Measurements from ENCODE around the gene PCDHB15.

Gene PCDHB15

DNA sequence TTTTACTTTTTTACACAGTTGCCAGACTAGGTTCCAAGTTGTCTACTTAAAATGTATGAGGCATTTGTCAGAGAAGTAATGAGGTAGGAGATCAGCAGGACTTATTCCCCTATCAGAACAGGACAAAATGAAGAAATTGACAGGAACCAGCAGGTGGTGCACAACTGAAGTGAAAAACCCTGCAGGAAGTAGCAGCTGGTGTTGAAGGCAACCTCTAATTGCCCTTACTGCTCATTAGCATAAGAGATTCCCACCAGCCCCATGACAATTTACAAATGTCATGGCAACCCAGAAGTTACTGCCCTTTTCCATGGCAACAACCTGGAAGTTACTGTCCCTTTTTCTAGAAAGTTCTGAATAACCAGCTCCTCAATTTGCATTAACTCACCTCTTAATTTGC lies 5.4 kb downstream of the PCDHB15 start:
- DNase-seq = no peak

DNA sequence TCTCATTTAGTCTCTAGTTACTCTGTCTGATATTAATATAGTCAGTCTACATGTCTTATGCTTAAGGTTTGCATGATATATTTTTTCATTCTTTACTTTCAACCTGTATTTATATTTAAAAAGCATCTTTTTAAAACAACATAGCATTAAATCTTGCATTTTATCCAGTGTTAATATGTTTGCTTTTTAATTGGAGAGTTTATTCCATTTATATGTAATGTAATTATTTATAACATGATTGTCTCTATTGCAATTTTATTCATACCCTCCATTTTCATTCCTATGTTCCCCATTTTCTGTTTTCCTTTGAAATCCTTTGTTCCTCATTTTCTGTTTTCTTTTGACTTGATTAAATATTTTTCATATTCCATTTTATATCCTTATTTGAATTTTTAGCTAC lies 13.3 kb downstream of the PCDHB15 start:
- no peak for DNase-seq

DNA sequence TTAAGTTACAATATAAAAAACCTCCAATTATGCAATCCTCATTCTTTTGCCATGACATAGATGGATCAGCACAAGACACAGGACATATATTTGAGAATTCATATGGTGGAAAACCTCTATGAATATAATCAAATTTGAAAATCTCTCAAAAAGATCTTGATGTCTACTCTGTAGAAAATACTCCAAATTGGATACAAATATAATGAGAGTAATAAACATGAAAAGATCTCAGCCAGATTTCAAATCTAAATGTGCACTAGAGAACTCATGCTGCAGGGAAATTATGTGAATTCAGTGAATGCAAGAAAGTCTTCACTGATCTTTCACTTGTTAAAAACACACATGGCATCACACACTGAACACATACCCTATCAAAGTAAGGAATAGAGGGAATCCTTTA lies 13.8 kb downstream of the PCDHB15 start:
- no peak for DNase-seq

DNA sequence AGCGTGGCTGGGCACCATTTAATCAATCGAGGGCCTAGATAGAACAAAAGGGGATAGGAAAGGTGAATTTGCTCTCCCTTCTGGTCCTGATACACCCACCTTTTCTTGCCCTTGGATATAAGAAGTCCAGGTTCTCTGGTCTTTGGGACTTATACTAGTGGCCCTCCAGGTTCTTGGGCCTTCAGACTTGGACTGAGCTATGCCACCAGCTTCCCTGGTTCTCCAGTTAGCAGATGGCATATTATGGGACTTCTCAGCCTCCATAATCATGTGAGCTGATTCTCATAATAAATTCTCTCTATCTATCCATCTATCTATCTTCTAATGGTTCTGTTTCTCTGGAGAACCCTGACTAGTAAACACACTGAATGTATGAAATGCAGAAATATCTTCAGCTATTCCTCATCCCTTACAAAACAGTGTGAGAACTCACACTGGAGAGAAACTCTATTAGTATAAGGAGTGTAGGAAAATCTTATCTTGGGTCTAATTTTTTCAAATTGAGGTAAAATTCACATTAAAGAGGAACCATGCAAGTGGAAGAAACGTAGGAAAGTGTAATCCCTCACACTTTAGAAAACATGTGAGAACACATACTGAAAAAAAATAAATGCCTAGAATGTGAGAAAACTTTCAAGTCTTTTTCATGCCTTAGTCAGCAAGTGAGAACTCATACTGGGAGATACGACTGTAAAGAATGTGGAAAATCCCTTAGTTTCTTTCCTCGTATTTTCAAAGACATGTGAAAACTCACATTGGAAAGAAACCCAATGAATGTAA lies 15.5 kb downstream of the PCDHB15 start:
- no peak for DNase-seq

DNA sequence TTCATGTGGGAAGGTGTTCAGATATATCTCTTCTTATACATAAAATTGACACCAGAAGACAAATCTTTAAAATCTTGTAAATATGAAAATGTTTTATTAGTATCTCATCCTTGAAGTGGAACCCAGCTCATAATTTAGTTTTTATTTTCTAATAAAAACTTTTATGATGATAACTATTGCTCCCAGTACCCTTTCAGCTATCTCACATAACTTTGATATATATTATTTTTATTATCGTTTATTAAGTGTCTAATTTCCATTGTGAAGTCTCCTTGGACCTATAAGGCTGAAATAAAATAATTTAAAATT lies 16.0 kb downstream of the PCDHB15 start:
- no peak for DNase-seq

DNA sequence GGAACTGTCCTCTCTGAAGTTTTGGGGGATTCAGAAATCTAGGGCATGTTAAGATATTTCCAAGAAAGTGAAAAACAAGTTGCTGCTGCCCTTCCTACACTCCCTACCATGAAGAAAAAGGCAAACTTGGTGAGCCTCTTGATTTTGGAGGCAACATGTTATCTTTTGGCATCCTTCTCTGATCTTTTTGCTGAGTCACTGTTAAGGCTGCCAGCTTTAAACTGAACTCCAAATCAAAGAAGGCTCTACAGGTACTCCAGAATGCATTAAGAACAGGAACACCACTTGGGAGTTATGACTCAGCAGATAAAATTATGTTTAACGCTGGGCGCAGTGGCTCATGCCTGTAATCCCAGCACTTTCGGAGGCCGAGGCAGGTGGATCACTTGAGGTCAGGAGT lies 24.0 kb downstream of the PCDHB15 start:
- no peak for DNase-seq

DNA sequence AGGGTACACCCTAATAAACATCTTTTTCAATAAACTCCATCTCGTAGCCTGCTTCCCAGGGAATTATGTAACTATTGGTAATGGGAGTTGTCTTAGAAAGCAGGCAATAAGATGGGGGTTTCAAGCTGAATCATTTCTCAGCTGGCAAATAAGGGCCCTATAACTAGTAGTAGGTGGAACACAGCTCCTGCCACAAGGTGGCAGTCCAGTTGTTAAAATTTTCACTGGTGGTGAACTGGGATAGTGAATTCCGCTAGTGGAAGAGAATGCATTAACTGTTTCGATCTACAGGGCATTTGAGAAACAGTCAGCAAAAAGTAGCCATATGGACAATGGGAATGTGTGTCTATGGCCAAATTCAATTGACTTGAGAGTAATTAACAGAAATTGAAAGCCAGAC lies 27.7 kb downstream of the PCDHB15 start:
- DNase-seq = no peak

DNA sequence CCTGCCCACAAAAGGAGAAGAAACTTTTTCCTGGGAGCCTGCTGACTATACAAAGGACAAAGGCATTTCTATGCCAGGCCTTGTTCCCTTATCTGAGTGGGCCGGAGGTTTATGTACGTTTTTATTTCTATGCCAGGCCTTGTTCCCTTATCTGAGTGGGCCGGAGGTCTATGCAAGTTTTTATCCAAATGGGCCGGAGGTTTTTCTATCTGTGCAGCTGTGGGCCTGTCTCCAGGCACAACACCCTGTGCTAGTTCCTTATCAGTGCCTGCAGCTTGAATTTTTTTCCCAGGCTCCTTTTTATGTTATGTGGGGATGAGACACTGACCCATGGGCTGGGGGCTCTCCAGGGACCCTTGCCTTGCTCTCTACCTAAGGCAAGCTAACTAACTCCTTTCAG lies 53.2 kb downstream of the PCDHB15 start:
- DNase-seq = no peak
